ENCODE data around the gene SLC23A1. TPM values are rescaled to one million over a fixed set of nuclear protein-coding genes. Genes with fewer than 3 reads are reported as not detected.
"Not testable (repeated sequence)": the region's sequence is repeated elsewhere in the genome, so short reads cannot be mapped to it uniquely, and the experiment has no call there.

The SLC23A1 gene
- total RNA-seq, 1 donor from 2014 or later, result not detected

- DNase-seq (ENCODE audit: low spot score in 2 of 2), result peak in 1 of 2 donors; percentile 63
- peak overlapping the region; percentile 55 to 74 for H3K27ac ChIP-seq
Measured at GRCh38 chr5:139410993-139411828, 28.1 kb upstream of the SLC23A1 start.

GRCh38 chr5:139410121-139410992 lies 27.3 kb upstream of the SLC23A1 start:
- peak overlapping the region; percentile 55 to 74 for H3K27ac ChIP-seq
- DNase-seq (ENCODE audit: low spot score in 2 of 2), result peak in 1 of 2 donors; percentile 55
- TF ChIP-seq CTCF (IDR thresholded peaks at IDR 0.05), result no peak
- intact Hi-C loops (cut with DNase I), result no loop called here
- peaks cover 0 to 10% of the 10 kb centered on the region in 2 donors for H3K36me3 ChIP-seq
- peaks cover 3 to 21% of the 10 kb centered on the region in 2 donors for H3K4me1 ChIP-seq
- H3K9me3 ChIP-seq, result no peaks in the 10 kb centered on the region
- H3K27me3 ChIP-seq, result no peaks in the 10 kb centered on the region
- H3K4me3 ChIP-seq, result no peak overlapping the region

More at GRCh38 chr5:139410993-139411828, 28.1 kb upstream of the SLC23A1 start:
- Histone ChIP-seq H3K27me3 (no peaks in the 10 kb centered on the region), H3K36me3 (peaks cover 0 to 10% of the 10 kb centered on the region in 2 donors), H3K4me3 (no peak overlapping the region), H3K4me1 (peaks cover 6 to 30% of the 10 kb centered on the region in 2 donors), H3K9me3 (no peaks in the 10 kb centered on the region)
- TF ChIP-seq CTCF (IDR thresholded peaks at IDR 0.05), result no peak
- intact Hi-C loops (cut with DNase I), result no loop called here

GRCh38 chr5:139409116-139409515 lies 26.0 kb upstream of the SLC23A1 start:
- intact Hi-C loops (cut with DNase I); H3K4me3 ChIP-seq; H3K9me3 ChIP-seq; H3K27me3 ChIP-seq; H3K27ac ChIP-seq: not testable (repeated sequence)
- H3K4me1 ChIP-seq, result peaks cover 0 to 14% of the 10 kb centered on the region in 2 donors
- DNase-seq (ENCODE audit: low spot score in 2 of 2), result peak in 1 of 2 donors; percentile 50
- H3K36me3 ChIP-seq, result peaks cover 0 to 10% of the 10 kb centered on the region in 2 donors

- Histone ChIP-seq H3K9me3 (no peaks in the 10 kb centered on the region), H3K4me3 (no peak overlapping the region), H3K27ac (no peak overlapping the region), H3K36me3 (peaks cover 0 to 8% of the 10 kb centered on the region in 2 donors), H3K27me3 (no peaks in the 10 kb centered on the region), H3K4me1 (peaks cover 0 to 18% of the 10 kb centered on the region in 2 donors)
- intact Hi-C loops (cut with DNase I), result no loop called here
- TF ChIP-seq CTCF (IDR thresholded peaks at IDR 0.05), result no peak
- peak in 1 of 2 donors; percentile 3 for DNase-seq (ENCODE audit: low spot score in 2 of 2)
Measured at GRCh38 chr5:139408191-139408590, 25.1 kb upstream of the SLC23A1 start.

GRCh38 chr5:139407517-139407916 lies 24.4 kb upstream of the SLC23A1 start:
- Histone ChIP-seq H3K4me1 (peaks cover 0 to 21% of the 10 kb centered on the region in 2 donors), H3K4me3 (no peak overlapping the region), H3K27ac (no peak overlapping the region), H3K36me3 (peaks cover 0 to 2% of the 10 kb centered on the region in 2 donors), H3K27me3 (no peaks in the 10 kb centered on the region), H3K9me3 (no peaks in the 10 kb centered on the region)
- no peak for TF ChIP-seq CTCF (IDR thresholded peaks at IDR 0.05)
- DNase-seq (ENCODE audit: low spot score in 2 of 2), result peak in 1 of 2 donors; percentile 38
- intact Hi-C loops (cut with DNase I), result no loop called here

All from ascending aorta (tissue), 2 donors.